Naive thymus-derived CD8-positive, alpha-beta T cell (primary cell): Measurements from ENCODE around the gene ATP5PB. TPM values are rescaled to one million over a fixed set of nuclear protein-coding genes. Genes with fewer than 3 reads are reported as not detected.

Source experiments
- ATAC-seq, 2 donors: fragments of 150-1000 bp; cut with Tn5 transposase in 1 of 2; sonication (Bioruptor Pico), chemical (Tn5 transposase) in 1 of 2; 1 replicate in 1 of 2; 2 replicates in 1 of 2; pipeline ENCODE4 v1.10.0; 2021; ENCODE audit warnings: mild to moderate bottlenecking in 2 of 2, moderate library complexity in 2 of 2
- POLR2A ChIA-PET: fragments of 350-600 bp; sonication (Branson Sonifier 250); formaldehyde crosslinking; loops from one replicate; lab custom pipeline; 2021; ENCODE audit warnings: antibody characterized with exemption; lab: Charles Lee
- DNase-seq, 10 donors: peaks; one replicate each; pipeline versions ENCODE4 v3.0.0 to v3.0.0-alpha.2; 2020 to 2022
- H3K27ac Mint-ChIP-seq, 10 donors: one replicate each; pipeline ENCODE4 v1.8.0; 2020 to 2022; ENCODE audit warnings: mild to moderate bottlenecking in 10 of 10, mixed read lengths in 10 of 10, moderate library complexity in 4 of 10, inconsistent platforms in 1 of 10
- H3K27me3 Mint-ChIP-seq, 5 donors: one replicate each; pipeline ENCODE4 v1.8.0; 2021 to 2022; ENCODE audit warnings: mixed read lengths in 5 of 5
- H3K36me3 Mint-ChIP-seq, 3 donors: one replicate each; pipeline ENCODE4 v1.8.0; 2020 to 2022; ENCODE audit warnings: mixed read lengths in 3 of 3, mild to moderate bottlenecking in 2 of 3, inconsistent platforms in 1 of 3
- H3K4me1 Mint-ChIP-seq, 4 donors: one replicate each; pipeline ENCODE4 v1.8.0; 2021 to 2022; ENCODE audit warnings: mixed read lengths in 4 of 4
- H3K4me3 Mint-ChIP-seq, 10 donors: one replicate each; pipeline ENCODE4 v1.8.0; 2020 to 2022; ENCODE audit warnings: mild to moderate bottlenecking in 10 of 10, mixed read lengths in 10 of 10, moderate library complexity in 6 of 10, inconsistent platforms in 1 of 10
- H3K9me3 Mint-ChIP-seq, 9 donors: one replicate each; pipeline ENCODE4 v1.8.0; 2020 to 2022; ENCODE audit warnings: mixed read lengths in 9 of 9, mild to moderate bottlenecking in 3 of 9, inconsistent platforms in 1 of 9, moderate library complexity in 1 of 9
- polyA plus RNA-seq, 3 donors: library from polyadenylated mRNA; unstranded; fragments of 300-500 nt; fragmentation: Illumina TruSeq; gene quantifications; one replicate each; pipeline ENCODE4 v1.2.3, GENCODE V29; 2021
- total RNA-seq, 8 experiments: library from RNA in 2 of 8; stranded (reverse) in 2 of 8; gene quantifications; one replicate each; pipeline ENCODE4 v1.2.3 and lab custom pipeline; 2021 to 2026

The ATP5PB gene
- total and polyA plus RNA-seq, 5 experiments from 2014 or later = 105 to 437 (median 411) TPM

GRCh38 chr1:111449703-111450017 lies 396 bp downstream of the ATP5PB start:
- no peaks in the 10 kb centered on the region for H3K9me3 Mint-ChIP-seq
- ATAC-seq (no peak), DNase-seq (no peak)
- peaks cover 38 to 89% (median 84%) of the 10 kb centered on the region in 4 donors for H3K4me1 Mint-ChIP-seq
- POLR2A ChIA-PET = interaction anchor here (0.8 to 2.5 kb wide), 11 partner anchors 9 to 270 kb away, joined by 3 to 32 read pairs (median 5); partner anchors contain the start of gene C1orf162
- H3K4me3 Mint-ChIP-seq = peak overlapping the region; percentile 94 to 100 (median 100)
- H3K27ac Mint-ChIP-seq = peak overlapping the region; percentile 98 to 100 (median 99)
- no peaks in the 10 kb centered on the region for H3K27me3 Mint-ChIP-seq
- peaks cover 14 to 59% (median 21%) of the 10 kb centered on the region in 3 donors for H3K36me3 Mint-ChIP-seq

DNA sequence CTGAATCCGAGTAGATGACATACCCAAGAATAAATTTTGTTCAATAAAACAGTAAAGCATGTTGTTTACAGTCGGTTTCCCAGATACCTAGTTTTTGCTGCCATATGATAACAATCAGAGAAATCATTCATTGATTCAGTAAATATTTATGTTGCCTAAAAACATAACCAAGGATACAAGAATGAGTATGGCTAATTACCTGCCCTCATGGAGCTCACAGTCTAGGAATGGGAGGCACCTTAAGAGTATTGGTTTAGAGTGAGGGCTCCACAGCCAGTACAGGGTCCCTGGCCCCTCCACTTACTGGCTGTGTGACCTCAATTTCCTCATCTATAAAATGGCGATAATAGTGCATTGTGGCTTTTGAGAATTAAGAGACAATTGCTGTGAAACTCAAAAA lies 921 bp downstream of the ATP5PB start:
- ATAC-seq (no peak), DNase-seq (no peak)
- H3K27ac Mint-ChIP-seq = peak overlapping the region; percentile 98 to 100 (median 99)
- peak overlapping the region; percentile 94 to 100 (median 100) for H3K4me3 Mint-ChIP-seq
- peaks cover 41 to 89% (median 87%) of the 10 kb centered on the region in 4 donors for H3K4me1 Mint-ChIP-seq
- H3K9me3 Mint-ChIP-seq = no peaks in the 10 kb centered on the region
- no peaks in the 10 kb centered on the region for H3K27me3 Mint-ChIP-seq
- POLR2A ChIA-PET = interaction anchor here (0.8 to 2.5 kb wide), 7 partner anchors 12 to 270 kb away, joined by 3 to 32 read pairs (median 4); no protein-coding TSS in a partner anchor
- H3K36me3 Mint-ChIP-seq = peaks cover 14 to 59% (median 21%) of the 10 kb centered on the region in 3 donors

DNA sequence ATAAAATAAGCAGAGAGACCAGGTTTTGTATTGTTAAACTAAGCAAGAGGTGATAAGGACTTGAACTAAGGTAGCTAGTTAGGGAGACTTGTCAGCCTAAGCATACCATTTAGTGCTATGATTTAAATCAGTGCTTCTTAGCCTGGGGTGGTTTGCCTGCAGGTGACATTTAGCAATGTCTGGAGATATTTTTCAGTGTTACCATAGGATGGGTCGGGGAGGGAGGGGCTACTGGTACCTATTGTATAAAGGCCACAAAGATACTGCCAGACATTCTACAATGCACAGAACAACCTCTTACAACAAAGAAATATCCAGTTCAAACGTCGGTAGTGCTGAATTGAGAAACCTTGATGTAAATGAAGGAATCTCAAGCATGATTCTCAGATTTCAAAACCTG lies 3.3 kb downstream of the ATP5PB start:
- ATAC-seq (no peak), DNase-seq (no peak)
- peak overlapping the region in 3 of 10 donors; percentile 24 to 33 (median 31) for H3K4me3 Mint-ChIP-seq
- peaks cover 14 to 66% (median 22%) of the 10 kb centered on the region in 3 donors for H3K36me3 Mint-ChIP-seq
- peak overlapping the region in 4 of 10 donors; percentile 19 to 100 (median 62) for H3K27ac Mint-ChIP-seq
- H3K9me3 Mint-ChIP-seq = no peaks in the 10 kb centered on the region
- H3K4me1 Mint-ChIP-seq = peaks cover 37 to 82% (median 79%) of the 10 kb centered on the region in 4 donors
- POLR2A ChIA-PET = interaction anchor here (0.6 to 1.8 kb wide), 3 partner anchors 12 to 56 kb away, joined by 3 to 6 read pairs (median 3); no protein-coding TSS in a partner anchor
- H3K27me3 Mint-ChIP-seq = no peaks in the 10 kb centered on the region

GRCh38 chr1:111453706-111454105 lies 4.4 kb downstream of the ATP5PB start:
- Mint-ChIP-seq H3K4me3 (peak overlapping the region in 1 of 10 donors; percentile 2), H3K4me1 (peaks cover 34 to 82% (median 70%) of the 10 kb centered on the region in 4 donors), H3K27me3 (no peaks in the 10 kb centered on the region), H3K27ac (peak overlapping the region in 5 of 10 donors; percentile 28 to 72 (median 33)), H3K36me3 (peaks cover 14 to 77% (median 22%) of the 10 kb centered on the region in 3 donors), H3K9me3 (no peaks in the 10 kb centered on the region)
- POLR2A ChIA-PET = no interaction called here
- ATAC-seq = no peak
- DNase-seq = no peak

DNA sequence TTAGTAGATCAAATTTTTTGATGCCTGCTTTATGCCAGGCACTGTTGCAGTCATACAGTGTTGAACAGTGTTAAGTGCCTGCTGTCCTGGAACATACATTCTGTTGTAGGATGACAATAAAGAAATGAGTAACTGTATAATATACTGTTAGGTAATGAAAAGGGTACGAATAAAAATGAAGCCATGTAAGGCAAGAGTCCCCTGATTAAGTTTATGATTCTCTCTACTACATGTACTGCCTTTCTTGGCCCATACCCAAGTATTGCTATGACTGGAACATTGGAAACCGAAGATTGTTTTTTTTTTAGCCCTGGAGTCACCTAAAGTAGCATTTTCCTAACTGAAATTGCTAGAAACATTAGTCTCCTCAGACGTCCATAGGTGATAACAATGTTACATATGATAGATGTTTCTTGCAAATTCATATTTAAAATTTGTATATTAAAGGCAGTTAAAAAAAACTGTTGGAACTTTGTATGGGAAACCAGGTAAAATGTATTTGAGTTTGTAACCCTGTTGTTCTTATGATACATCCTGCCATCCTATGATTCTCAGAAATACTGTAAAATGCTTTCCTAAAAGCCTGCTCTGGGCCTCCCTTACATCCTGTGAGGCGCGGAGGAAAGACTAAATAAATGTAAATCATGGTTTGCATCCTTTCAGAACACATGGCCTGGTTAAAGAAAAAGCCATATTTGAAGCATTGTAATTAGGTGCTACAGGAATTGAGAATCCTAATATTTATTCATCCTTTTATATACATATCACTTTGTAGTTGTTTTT lies 5.8 kb downstream of the ATP5PB start:
- DNase-seq (no peak), ATAC-seq (no peak)
- peaks cover 26 to 69% (median 62%) of the 10 kb centered on the region in 4 donors for H3K4me1 Mint-ChIP-seq
- H3K27ac Mint-ChIP-seq = peak overlapping the region in 8 of 10 donors; percentile 5 to 60 (median 48)
- peak overlapping the region in 1 of 10 donors; percentile 31 for H3K4me3 Mint-ChIP-seq
- POLR2A ChIA-PET = no interaction called here
- peaks cover 8 to 86% (median 28%) of the 10 kb centered on the region in 3 donors for H3K36me3 Mint-ChIP-seq
- no peaks in the 10 kb centered on the region for H3K9me3 Mint-ChIP-seq
- no peaks in the 10 kb centered on the region for H3K27me3 Mint-ChIP-seq

- DNase-seq (no peak), ATAC-seq (no peak)
- H3K9me3 Mint-ChIP-seq = no peaks in the 10 kb centered on the region
- peaks cover 8 to 90% (median 29%) of the 10 kb centered on the region in 3 donors for H3K36me3 Mint-ChIP-seq
- H3K27ac Mint-ChIP-seq = peak overlapping the region in 5 of 10 donors; percentile 1 to 60 (median 57)
- no peak overlapping the region for H3K4me3 Mint-ChIP-seq
- POLR2A ChIA-PET = no interaction called here
- H3K27me3 Mint-ChIP-seq = no peaks in the 10 kb centered on the region
- H3K4me1 Mint-ChIP-seq = peaks cover 25 to 64% (median 57%) of the 10 kb centered on the region in 4 donors
Measured at GRCh38 chr1:111455642-111456031, 6.4 kb downstream of the ATP5PB start.

- Mint-ChIP-seq H3K27me3 (no peaks in the 10 kb centered on the region), H3K27ac (peak overlapping the region in 2 of 10 donors; percentile 8 to 20), H3K4me3 (no peak overlapping the region), H3K9me3 (no peaks in the 10 kb centered on the region), H3K4me1 (peaks cover 7 to 30% (median 23%) of the 10 kb centered on the region in 4 donors), H3K36me3 (peaks cover 5 to 75% (median 37%) of the 10 kb centered on the region in 3 donors)
- DNase-seq (no peak), ATAC-seq (no peak)
- POLR2A ChIA-PET = interaction anchor here (1.5 to 2.4 kb wide), 2 partner anchors 10 to 12 kb away, joined by 3 to 8 read pairs; no protein-coding TSS in a partner anchor
Measured at GRCh38 chr1:111461765-111462164, 12.5 kb downstream of the ATP5PB start.

DNA sequence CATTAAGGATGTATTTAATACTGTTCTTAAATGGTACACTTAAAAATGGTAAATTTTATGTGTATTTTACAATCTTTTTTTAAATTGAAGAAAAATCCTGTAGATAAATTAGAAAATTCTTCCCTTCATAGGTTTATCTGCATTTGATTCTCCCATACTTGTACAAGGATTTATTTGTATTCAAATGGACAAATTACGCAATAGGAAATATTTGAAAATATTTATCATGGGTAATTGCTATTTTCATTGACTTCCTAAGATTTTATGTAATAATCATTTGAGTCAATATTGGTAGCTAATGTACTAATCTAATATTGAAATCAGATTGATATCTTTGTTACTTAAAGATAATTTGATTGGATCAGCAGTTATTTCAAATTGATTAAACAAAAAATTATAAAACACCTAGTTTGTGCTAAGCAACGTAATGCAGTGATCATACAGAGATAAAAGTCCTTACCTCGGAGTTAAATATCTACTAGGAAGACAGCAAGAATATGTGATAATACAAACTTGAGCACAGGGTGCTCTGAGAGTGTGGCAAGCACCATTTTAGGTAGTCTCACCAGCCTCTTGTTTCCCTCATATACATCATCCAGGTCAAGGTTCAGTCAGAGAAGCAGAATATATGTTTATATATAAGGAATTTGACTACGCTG lies 13.2 kb downstream of the ATP5PB start:
- peaks cover 5 to 70% (median 35%) of the 10 kb centered on the region in 3 donors for H3K36me3 Mint-ChIP-seq
- POLR2A ChIA-PET = interaction anchor here (1.0 to 2.4 kb wide), 3 partner anchors 10 to 14 kb away, joined by 3 to 8 read pairs (median 3); no protein-coding TSS in a partner anchor
- no peak for ATAC-seq
- no peak overlapping the region for H3K4me3 Mint-ChIP-seq
- no peaks in the 10 kb centered on the region for H3K27me3 Mint-ChIP-seq
- peak overlapping the region in 3 of 10 donors; percentile 1 to 22 (median 17) for H3K27ac Mint-ChIP-seq
- no peaks in the 10 kb centered on the region for H3K9me3 Mint-ChIP-seq
- peaks cover 5 to 30% (median 21%) of the 10 kb centered on the region in 4 donors for H3K4me1 Mint-ChIP-seq
- DNase-seq = no peak

DNA sequence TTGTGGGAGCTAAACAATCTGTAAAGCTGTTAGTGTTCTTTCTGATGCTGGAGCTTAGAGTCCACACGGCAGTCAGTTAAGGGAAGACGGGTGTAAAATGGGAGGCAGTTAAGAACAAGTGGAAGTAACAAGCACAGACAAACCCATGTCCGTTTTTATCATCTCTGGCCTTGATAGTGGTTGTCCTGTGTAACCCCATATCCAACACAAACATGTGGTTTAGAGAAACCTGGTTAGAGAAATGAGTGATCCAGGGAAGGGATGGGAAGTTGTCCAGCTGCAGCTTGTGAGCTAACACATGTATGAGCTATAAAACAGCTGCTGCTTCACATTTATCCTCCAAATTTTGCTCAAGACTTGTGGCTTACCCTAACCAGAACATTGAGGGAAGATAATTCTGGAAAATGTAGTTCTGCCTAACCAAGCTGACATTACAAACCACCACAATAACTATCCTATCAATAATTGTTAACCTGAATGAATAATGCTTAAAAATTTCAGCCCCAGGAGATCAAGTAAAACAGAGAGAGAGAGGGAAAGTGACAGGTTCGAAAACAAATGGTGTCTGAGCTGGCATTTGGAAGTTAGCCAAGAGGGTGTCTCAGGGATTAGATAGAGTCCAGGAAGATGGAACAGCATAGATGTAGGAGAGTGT lies 13.9 kb downstream of the ATP5PB start:
- POLR2A ChIA-PET = interaction anchor here (1.0 to 2.4 kb wide), 3 partner anchors 9 to 13 kb away, joined by 3 to 8 read pairs (median 3); no protein-coding TSS in a partner anchor
- Mint-ChIP-seq H3K27me3 (no peaks in the 10 kb centered on the region), H3K36me3 (peaks cover 5 to 64% (median 38%) of the 10 kb centered on the region in 3 donors), H3K4me1 (peaks cover 5 to 27% (median 20%) of the 10 kb centered on the region in 4 donors), H3K4me3 (no peak overlapping the region), H3K27ac (peak overlapping the region in 9 of 10 donors; percentile 1 to 78 (median 11)), H3K9me3 (no peaks in the 10 kb centered on the region)
- ATAC-seq = no peak
- DNase-seq = no peak

GRCh38 chr1:111465754-111466153 lies 16.5 kb downstream of the ATP5PB start:
- Mint-ChIP-seq H3K27me3 (no peaks in the 10 kb centered on the region), H3K27ac (peak overlapping the region in 2 of 10 donors; percentile 8 to 18), H3K4me1 (peaks cover 5 to 23% (median 18%) of the 10 kb centered on the region in 4 donors), H3K4me3 (no peak overlapping the region), H3K36me3 (peaks cover 5 to 40% (median 30%) of the 10 kb centered on the region in 3 donors), H3K9me3 (no peaks in the 10 kb centered on the region)
- no peak for ATAC-seq
- DNase-seq = no peak
- POLR2A ChIA-PET = no interaction called here

- no peak for DNase-seq
- Mint-ChIP-seq H3K4me1 (peaks cover 5 to 23% (median 18%) of the 10 kb centered on the region in 4 donors), H3K27ac (peak overlapping the region in 1 of 10 donors; percentile 22), H3K36me3 (peaks cover 5 to 33% (median 27%) of the 10 kb centered on the region in 3 donors), H3K27me3 (no peaks in the 10 kb centered on the region), H3K9me3 (no peaks in the 10 kb centered on the region), H3K4me3 (no peak overlapping the region)
- ATAC-seq = no peak
- POLR2A ChIA-PET = no interaction called here
Measured at GRCh38 chr1:111466480-111466879, 17.2 kb downstream of the ATP5PB start.
